Right cardiac atrium (tissue), 5 donors: ENCODE results near the gene PRR9. TPM values are rescaled to one million over a fixed set of nuclear protein-coding genes. Genes with fewer than 3 reads are reported as not detected.
"Not testable (repeated sequence)": the region's sequence is repeated elsewhere in the genome, so short reads cannot be mapped to it uniquely, and the experiment has no call there.

ENCODE experiments used
- ATAC-seq, 2 donors: fragments of 200-7000 bp; cut with Tn5 transposase; one replicate each; pipeline versions ENCODE4 v1.8.0 to v1.9.1; 2020; ENCODE audit warnings: moderate library complexity in 2 of 2, mild to moderate bottlenecking in 1 of 2
- DNase-seq, 3 donors: peaks; one replicate each; pipeline ENCODE4 v3.0.0-alpha.2; 2020
- H3K27ac ChIP-seq: one replicate; pipeline ENCODE4 v1.5.1; 2013; ENCODE audit warnings: mild to moderate bottlenecking, low read length, control low read depth, moderate library complexity
- H3K27me3 ChIP-seq: one replicate; pipeline ENCODE4 v1.6.1; 2013; ENCODE audit not compliant: control insufficient read depth, insufficient read depth
- H3K4me1 ChIP-seq: one replicate; pipeline ENCODE4 v1.6.1; 2013; ENCODE audit warnings: low read length; ENCODE audit not compliant: control insufficient read depth, insufficient read depth
- H3K4me3 ChIP-seq: one replicate; pipeline ENCODE4 v1.5.1; 2013; ENCODE audit warnings: low read length, control low read depth
- H3K9me3 ChIP-seq: one replicate; pipeline ENCODE4 v1.6.1; 2013; ENCODE audit warnings: low read length; ENCODE audit not compliant: control insufficient read depth
- WGBS: extraction: QIAGEN DNeasy Blood & Tissue Kit; methylation state at CpG from one replicate; pipeline ENCODE4 v1.1.7; 2013; 5-methylcytosine and 5-hydroxymethylcytosine counted together
- intact Hi-C, 4 donors: fragments of 100-400 bp; cut with DNase I; formaldehyde crosslinking; loops; one replicate each; pipeline versions ENCODE4 v1.11.0 to v1.14.0; 2022 to 2023
- polyA plus RNA-seq: library from polyadenylated mRNA; stranded (reverse); fragments of 200-250 nt; gene quantifications from one replicate; pipeline ENCODE4 v1.2.3, GENCODE V29; 2013
- total RNA-seq, 4 donors: library from RNA; stranded (reverse); fragmentation: NEBNext Ultra II Directional; extraction: Animal tissue kit (Norgen Biotek cat#: 25700); gene quantifications; one replicate each; pipeline ENCODE4 v1.2.1, GENCODE V29; 2021
- donor health status: healthy with polysubstance abuse.
- donor health status: DM: no; HTN: yes; CAD: no.
- donor health status: DM: no; HTN: no; CAD: no.
- donor health status: DM: no; HTN: yes; CAD: no; lungs with severe emphysema.
- donor health status: DM: yes; HTN: yes; CAD: no.

The PRR9 gene
- total and polyA plus RNA-seq, 5 donors, result not detected

DNA sequence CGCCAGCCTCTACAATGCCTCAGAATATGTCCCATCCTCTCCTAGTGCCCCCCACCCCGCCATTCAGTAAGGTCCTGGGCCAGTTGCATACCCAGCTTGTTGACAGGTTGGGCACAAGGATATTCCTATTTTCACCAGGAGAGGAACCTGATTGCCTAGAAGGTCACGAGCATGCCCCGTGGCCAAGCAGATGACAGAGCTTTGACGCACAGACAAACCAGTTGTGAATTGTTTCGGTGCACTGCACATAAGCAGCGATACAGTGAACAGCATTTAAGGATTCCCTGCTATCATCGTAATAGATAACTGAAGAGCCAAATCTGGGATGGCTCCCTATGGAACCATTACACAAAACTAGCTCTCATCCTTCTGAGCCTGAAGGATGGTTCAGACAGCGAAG, 10.8 kb upstream of the PRR9 start:
- Histone ChIP-seq H3K27me3 (no peaks in the 10 kb centered on the region), H3K4me3 (no peak overlapping the region), H3K9me3 (no peaks in the 10 kb centered on the region), H3K27ac (no peak overlapping the region), H3K4me1 (no peaks in the 10 kb centered on the region)
- intact Hi-C loops, result no loop called here
- ATAC-seq (no peak), DNase-seq (no peak)
- 75% methylated on average over 9 of the region's 9 CpGs for WGBS

- no peak for ATAC-seq
- H3K4me1 ChIP-seq, result no peaks in the 10 kb centered on the region
Observed at GRCh38 chr1:153210206-153210605, 7.2 kb upstream of the PRR9 start.

GRCh38 chr1:153212201-153212600, 5.2 kb upstream of the PRR9 start:
- Histone ChIP-seq H3K9me3 (no peaks in the 10 kb centered on the region), H3K4me1 (no peaks in the 10 kb centered on the region), H3K27ac (no peak overlapping the region), H3K27me3 (no peaks in the 10 kb centered on the region), H3K4me3 (no peak overlapping the region)
- no peak for DNase-seq
- intact Hi-C loops, result no loop called here
- 55% methylated on average over 5 of the region's 5 CpGs for WGBS
- ATAC-seq, result no peak

More at GRCh38 chr1:153210206-153210605, 7.2 kb upstream of the PRR9 start:
- intact Hi-C loops, result no loop called here
- Histone ChIP-seq H3K27ac (no peak overlapping the region), H3K27me3 (no peaks in the 10 kb centered on the region), H3K9me3 (no peaks in the 10 kb centered on the region), H3K4me3 (no peak overlapping the region)
- 57% methylated on average over 7 of the region's 7 CpGs for WGBS
- DNase-seq, result no peak

GRCh38 chr1:153213519-153213918, 3.9 kb upstream of the PRR9 start:
- Histone ChIP-seq H3K27me3 (no peaks in the 10 kb centered on the region), H3K4me1 (no peaks in the 10 kb centered on the region), H3K9me3 (no peaks in the 10 kb centered on the region), H3K27ac (no peak overlapping the region), H3K4me3 (no peak overlapping the region)
- ATAC-seq (no peak), DNase-seq (no peak)
- 96% methylated on average over 4 of the region's 4 CpGs for WGBS
- intact Hi-C loops, result no loop called here

- H3K9me3 ChIP-seq, result no peaks in the 10 kb centered on the region
- intact Hi-C loops, result no loop called here
- no peaks in the 10 kb centered on the region for H3K4me1 ChIP-seq
- DNase-seq, result no peak
- no peak for ATAC-seq
- 52% methylated on average over 2 of the region's 2 CpGs for WGBS
- no peaks in the 10 kb centered on the region for H3K27me3 ChIP-seq
- H3K4me3 ChIP-seq, result no peak overlapping the region
- H3K27ac ChIP-seq, result no peak overlapping the region
Observed at GRCh38 chr1:153217744-153218416, 496 bp downstream of the PRR9 start.

- WGBS, result 21% methylated on average over 6 of the region's 6 CpGs
- Histone ChIP-seq H3K27ac (no peak overlapping the region), H3K27me3 (no peaks in the 10 kb centered on the region), H3K9me3 (no peaks in the 10 kb centered on the region), H3K4me1 (no peaks in the 10 kb centered on the region), H3K4me3 (no peak overlapping the region)
- ATAC-seq, result no peak
- DNase-seq, result no peak
- intact Hi-C loops, result loop anchor here in 3 of 4 donors (5.0 to 10.0 kb wide), 3 partner anchors 346 to 353 kb away; partner anchors contain the start of gene SMCP (in 1 of the 3)
Observed at GRCh38 chr1:153220606-153221303, 3.4 kb downstream of the PRR9 start.

- not testable (repeated sequence) for H3K27me3 ChIP-seq, H3K4me1 ChIP-seq, H3K27ac ChIP-seq, H3K4me3 ChIP-seq, H3K9me3 ChIP-seq
- DNase-seq (peak; percentile 47 to 84 (median 80)), ATAC-seq (peak; percentile 81 to 84)
- 42% methylated on average over 16 of the region's 16 CpGs for WGBS
- intact Hi-C loops, result loop anchor here in 3 of 4 donors (5.0 to 10.0 kb wide), 3 partner anchors 348 to 356 kb away; partner anchors contain the start of gene SMCP (in 1 of the 3)
Observed at GRCh38 chr1:153223040-153223891, 5.9 kb downstream of the PRR9 start.

- Histone ChIP-seq H3K4me1 (no peaks in the 10 kb centered on the region), H3K27ac (no peak overlapping the region), H3K4me3 (no peak overlapping the region), H3K9me3 (no peaks in the 10 kb centered on the region), H3K27me3 (no peaks in the 10 kb centered on the region)
- intact Hi-C loops, result loop anchor here in 1 of 4 donors (10.0 kb wide), 1 partner anchor 353 kb away; the partner anchor contains the start of gene SMCP
- DNase-seq (no peak), ATAC-seq (no peak)
- WGBS, result 68% methylated on average over 2 of the region's 2 CpGs
Observed at GRCh38 chr1:153227810-153228209, 10.4 kb downstream of the PRR9 start.

DNA sequence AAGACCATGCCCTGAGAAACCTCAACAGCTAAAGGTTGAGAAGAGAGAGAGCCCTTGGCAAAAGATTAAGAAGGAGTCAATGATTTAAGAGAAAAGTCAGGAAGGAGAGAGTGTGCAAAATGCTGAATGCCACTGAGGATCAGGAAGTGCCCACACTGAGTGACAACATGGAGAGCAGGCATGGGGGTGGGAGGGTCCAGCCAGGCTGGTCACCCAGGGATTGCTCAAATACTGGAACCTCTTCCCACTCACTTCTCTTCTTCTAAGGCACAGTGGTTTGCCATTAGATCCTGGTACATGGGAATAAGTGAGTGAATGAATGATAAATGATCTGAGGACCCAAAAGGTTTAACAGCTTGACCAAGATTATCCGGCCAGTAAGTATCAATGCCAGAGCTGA, 11.1 kb downstream of the PRR9 start:
- intact Hi-C loops, result loop anchor here in 1 of 4 donors (10.0 kb wide), 1 partner anchor 354 kb away; the partner anchor contains the start of gene SMCP
- H3K27me3 ChIP-seq, result no peaks in the 10 kb centered on the region
- H3K4me1 ChIP-seq, result no peaks in the 10 kb centered on the region
- ATAC-seq (no peak), DNase-seq (no peak)
- 87% methylated on average over 1 of the region's 1 CpG for WGBS
- H3K9me3 ChIP-seq, result no peaks in the 10 kb centered on the region
- H3K27ac ChIP-seq, result no peak overlapping the region
- no peak overlapping the region for H3K4me3 ChIP-seq

DNA sequence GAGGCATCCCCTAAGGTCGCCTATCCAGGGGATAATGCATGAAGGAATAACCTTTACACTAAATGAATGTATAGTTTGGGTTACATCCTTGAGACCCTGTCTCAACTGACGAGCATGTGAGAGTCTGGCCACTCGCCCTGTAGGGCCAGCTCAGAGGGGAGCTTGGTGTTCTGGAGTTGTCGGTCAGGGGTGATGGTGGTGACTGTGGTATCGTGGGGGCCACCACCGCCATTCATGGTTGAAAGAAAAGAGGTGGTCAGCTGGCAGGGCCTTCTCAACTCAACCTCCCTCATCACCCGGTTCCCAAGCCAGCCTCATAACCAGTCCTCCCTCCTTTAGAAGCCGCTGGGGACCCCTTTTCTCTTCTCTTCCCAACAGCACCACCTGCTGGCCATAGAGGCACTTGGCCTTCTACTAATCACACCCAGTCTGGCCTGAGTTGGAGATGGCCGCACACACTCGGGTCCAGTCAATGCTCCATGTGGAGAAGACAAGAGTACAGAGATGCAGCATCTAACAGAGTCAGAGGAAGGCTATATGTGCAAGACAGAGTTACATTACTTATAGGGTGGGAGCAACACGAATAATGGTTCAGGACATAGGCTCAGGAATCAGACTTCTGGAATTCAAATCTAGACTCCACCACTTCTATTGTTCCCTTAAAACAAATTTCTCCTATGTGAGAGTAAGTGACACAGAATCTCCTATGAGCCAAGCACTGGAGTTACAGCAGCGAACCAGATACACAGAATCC, 11.9 kb downstream of the PRR9 start:
- not testable (repeated sequence) for H3K27ac ChIP-seq, H3K4me1 ChIP-seq, H3K9me3 ChIP-seq, H3K27me3 ChIP-seq, H3K4me3 ChIP-seq
- intact Hi-C loops, result loop anchor here in 1 of 4 donors (10.0 kb wide), 1 partner anchor 354 kb away; the partner anchor contains the start of gene SMCP
- WGBS, result 47% methylated on average over 12 of the region's 12 CpGs
- DNase-seq (peak in 1 of 3 donors; percentile 48), ATAC-seq (peak in 1 of 2 donors; percentile 34)
